GM10248 (cell line): ENCODE measurements around the gene GALP.
"Not testable (repeated sequence)": the region's sequence is repeated elsewhere in the genome, so short reads cannot be mapped to it uniquely, and the experiment has no call there.

Source experiments
- CTCF ChIA-PET: fragments of 300-600 bp; sonication (Branson Sonifier 250); formaldehyde crosslinking; extraction: SDS; loops from one replicate; lab custom pipeline; 2021; ENCODE audit warnings: antibody characterized with exemption; lab: Yijun Ruan, JAX
- POLR2A ChIA-PET: fragments of 350-650 bp; sonication (Branson Sonifier 250); formaldehyde crosslinking; extraction: SDS; loops from one replicate; lab custom pipeline; 2020; ENCODE audit warnings: antibody characterized with exemption; lab: Yijun Ruan, JAX
- DNase-seq: peaks from one replicate; pipeline ENCODE4 v3.0.0; 2012; ENCODE audit errors: extremely low spot score
- CTCF ChIP-seq: IDR thresholded peaks from 2 replicates; pipeline ENCODE4 v1.5.1; 2012; ENCODE audit warnings: mild to moderate bottlenecking, low read depth; ENCODE audit errors: extremely low read depth, missing control alignments, control extremely low read depth

The GALP gene

GRCh38 chr19:56146904-56147303 is 28.9 kb upstream of the GALP start:
- ChIA-PET POLR2A (no interaction called here), CTCF (interaction anchor here (1.0 to 1.4 kb wide), 2 partner anchors 9 to 13 kb away, joined by 3 read pairs; no protein-coding TSS in a partner anchor)
- no peak for DNase-seq
- TF ChIP-seq CTCF = no peak

GRCh38 chr19:56147307-56147706 is 28.5 kb upstream of the GALP start:
- CTCF ChIA-PET = interaction anchor here (1.0 to 1.4 kb wide), 3 partner anchors 8 to 106 kb away, joined by 3 read pairs; no protein-coding TSS in a partner anchor
- TF ChIP-seq CTCF = no peak
- POLR2A ChIA-PET = no interaction called here
- DNase-seq = no peak

GRCh38 chr19:56148096-56148495 is 27.7 kb upstream of the GALP start:
- CTCF ChIA-PET = interaction anchor here (1.1 kb wide), 1 partner anchor 105 kb away, joined by 3 read pairs; no protein-coding TSS in a partner anchor
- no peak for TF ChIP-seq CTCF
- POLR2A ChIA-PET = no interaction called here
- DNase-seq = no peak

- CTCF ChIA-PET, DNase-seq, POLR2A ChIA-PET: not testable (repeated sequence)
Measured at GRCh38 chr19:56148955-56149655, 26.7 kb upstream of the GALP start.

GRCh38 chr19:56149656-56150038 is 26.2 kb upstream of the GALP start:
- TF ChIP-seq CTCF = no peak
- ChIA-PET CTCF (no interaction called here), POLR2A (no interaction called here)

GRCh38 chr19:56150358-56150757 is 25.4 kb upstream of the GALP start:
- no peak for TF ChIP-seq CTCF
- POLR2A ChIA-PET = no interaction called here
- no peak for DNase-seq
- CTCF ChIA-PET = no interaction called here

More at GRCh38 chr19:56149656-56150038, 26.2 kb upstream of the GALP start:
- DNase-seq = no peak

- ChIA-PET POLR2A (no interaction called here), CTCF (no interaction called here)
- no peak for TF ChIP-seq CTCF
- DNase-seq = no peak
Measured at GRCh38 chr19:56152644-56153043, 23.2 kb upstream of the GALP start.
